ENCODE data around the gene ADI1.

DNA sequence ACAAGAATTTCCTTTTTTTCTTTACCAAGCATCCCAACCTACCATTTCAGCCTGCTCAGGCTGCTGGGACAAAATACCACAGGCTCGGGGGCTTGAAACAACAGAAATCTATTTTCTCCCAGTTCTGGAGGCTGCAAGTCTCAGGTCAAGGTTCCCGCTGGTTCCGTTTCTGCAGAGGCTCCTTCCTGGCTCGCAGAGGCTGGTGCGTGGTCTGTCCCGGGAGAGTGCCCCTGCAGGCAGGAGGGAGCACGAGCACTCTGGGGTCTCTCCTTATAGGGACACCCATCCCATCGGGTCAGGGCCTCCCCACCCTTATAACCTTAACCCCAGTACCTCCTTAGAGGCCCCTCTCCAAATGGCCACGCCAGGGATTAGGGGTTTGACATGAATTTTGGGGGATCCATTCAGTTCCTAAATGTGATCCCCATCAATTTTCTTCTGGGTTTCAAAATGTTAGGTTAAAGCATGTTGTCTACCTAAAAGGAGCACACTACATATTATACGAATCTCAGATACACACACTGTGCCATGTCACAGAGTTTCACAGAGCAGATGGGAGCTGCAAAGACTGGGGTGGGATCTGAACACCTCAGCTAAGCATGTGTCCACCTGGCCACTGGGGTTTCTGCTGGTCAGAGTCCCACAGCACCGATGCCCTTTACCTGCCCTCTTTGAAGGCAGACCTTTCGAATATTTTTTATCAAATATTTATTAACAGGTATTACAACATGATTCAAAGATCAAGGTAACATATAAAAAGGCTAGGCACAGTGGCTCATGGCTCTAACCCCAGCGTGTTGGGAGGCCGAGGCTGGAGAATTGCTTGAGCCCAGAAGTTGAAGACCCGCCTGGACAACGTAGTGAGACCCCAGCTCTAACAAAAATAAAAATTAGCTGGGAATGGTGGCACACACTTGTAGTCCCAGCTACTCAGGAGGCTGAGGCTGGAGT is 17.6 kb upstream of the ADI1 start:
- TF ChIP-seq CTCF (IDR thresholded peaks at IDR 0.05; ENCODE audit: insufficient read depth, low read length, poor library complexity, severe bottlenecking) (no peak), EZH2phosphoT487 (conservative IDR thresholded peaks at IDR 0.05; ENCODE audit: low read length) (no peak)
